H7 (cell line): ENCODE measurements around the gene CACNA1B. TPM values are rescaled to one million over a fixed set of nuclear protein-coding genes. Genes with fewer than 3 reads are reported as not detected.
A peak's percentile ranks its signal among the peaks of the same experiment; 100 is the strongest.
"Not testable (repeated sequence)": the region's sequence is repeated elsewhere in the genome, so short reads cannot be mapped to it uniquely, and the experiment has no call there.

Experiments used
- DNase-seq: peaks from one replicate; pipeline ENCODE4 v3.0.0; 2012
- H3K27me3 ChIP-seq: 2 replicates; pipeline ENCODE4 v1.6.0; 2011; ENCODE audit warnings: mild to moderate bottlenecking, low read length; ENCODE audit not compliant: control insufficient read depth, insufficient read depth
- H3K36me3 ChIP-seq: replicated peaks from 2 replicates; pipeline ENCODE4 v1.5.1; 2011; ENCODE audit warnings: low read length; ENCODE audit not compliant: control insufficient read depth, insufficient read depth
- H3K4me3 ChIP-seq: 2 replicates; pipeline ENCODE4 v1.5.1; 2011; ENCODE audit warnings: low read depth, mild to moderate bottlenecking, control low read depth, low read length, moderate library complexity; ENCODE audit not compliant: insufficient read depth
- total RNA-seq: library from RNA; depleted of rRNA; stranded (reverse); fragments of >200 nt; shearing (Covaris generic); gene quantifications from 2 replicates; pipeline ENCODE4 v1.2.3, GENCODE V29; 2014

CACNA1B gene
- total RNA-seq, 1 experiment from 2014 or later = 1.4 TPM

GRCh38 chr9:137876781-137877386 is 698 bp upstream of the CACNA1B start:
- Histone ChIP-seq H3K36me3 (no peaks in the 10 kb centered on the region; the same call in 1 of the 2 replicates), H3K27me3 (peaks cover 11% of the 10 kb centered on the region), H3K4me3 (peak overlapping the region; percentile 28; the same call in 1 of the 2 replicates)
- DNase-seq = no peak

- DNase-seq = peak; percentile 97
- peak overlapping the region; percentile 49 for H3K4me3 ChIP-seq
Measured at GRCh38 chr9:137878146-137878941, 762 bp downstream of the CACNA1B start.

GRCh38 chr9:137879052-137879451 is 1.5 kb downstream of the CACNA1B start:
- no peak overlapping the region for H3K4me3 ChIP-seq

More at GRCh38 chr9:137878146-137878941, 762 bp downstream of the CACNA1B start:
- no peaks in the 10 kb centered on the region; the same call in 1 of the 2 replicates for H3K36me3 ChIP-seq
- peaks cover 11% of the 10 kb centered on the region for H3K27me3 ChIP-seq

GRCh38 chr9:137879566-137880150 is 2.1 kb downstream of the CACNA1B start:
- no peaks in the 10 kb centered on the region; the same call in 1 of the 2 replicates for H3K36me3 ChIP-seq
- no peak for DNase-seq
- no peak overlapping the region for H3K4me3 ChIP-seq
- H3K27me3 ChIP-seq = peaks cover 11% of the 10 kb centered on the region

More at GRCh38 chr9:137879052-137879451, 1.5 kb downstream of the CACNA1B start:
- Histone ChIP-seq H3K36me3 (no peaks in the 10 kb centered on the region; the same call in 1 of the 2 replicates), H3K27me3 (peaks cover 11% of the 10 kb centered on the region)
- DNase-seq = peak; percentile 37

- peaks cover 10% of the 10 kb centered on the region for H3K27me3 ChIP-seq
Measured at GRCh38 chr9:137880160-137880975, 2.8 kb downstream of the CACNA1B start.

GRCh38 chr9:137880976-137881530 is 3.5 kb downstream of the CACNA1B start:
- H3K4me3 ChIP-seq = no peak overlapping the region
- peaks cover 7% of the 10 kb centered on the region; the same call in 1 of the 2 replicates for H3K27me3 ChIP-seq
- no peak for DNase-seq
- H3K36me3 ChIP-seq = no peaks in the 10 kb centered on the region; the same call in 1 of the 2 replicates

More at GRCh38 chr9:137880160-137880975, 2.8 kb downstream of the CACNA1B start:
- no peak overlapping the region for H3K4me3 ChIP-seq
- DNase-seq = peak; percentile 31
- no peaks in the 10 kb centered on the region; the same call in 1 of the 2 replicates for H3K36me3 ChIP-seq

- Histone ChIP-seq H3K36me3 (no peaks in the 10 kb centered on the region; the same call in 1 of the 2 replicates), H3K4me3 (no peak overlapping the region), H3K27me3 (peaks cover 1% of the 10 kb centered on the region; the same call in 1 of the 2 replicates)
- no peak for DNase-seq
Measured at GRCh38 chr9:137881591-137882505, 4.3 kb downstream of the CACNA1B start.

GRCh38 chr9:137882506-137882821 is 4.9 kb downstream of the CACNA1B start:
- no peak for DNase-seq
- H3K27me3 ChIP-seq = no peaks in the 10 kb centered on the region
- H3K4me3 ChIP-seq = no peak overlapping the region
- H3K36me3 ChIP-seq = no peaks in the 10 kb centered on the region; the same call in 1 of the 2 replicates

GRCh38 chr9:137883977-137884376 is 6.4 kb downstream of the CACNA1B start:
- not testable (repeated sequence) for H3K36me3 ChIP-seq, DNase-seq, H3K4me3 ChIP-seq, H3K27me3 ChIP-seq

- not testable (repeated sequence) for H3K36me3 ChIP-seq, DNase-seq, H3K27me3 ChIP-seq, H3K4me3 ChIP-seq
Measured at GRCh38 chr9:137884547-137884946, 7.0 kb downstream of the CACNA1B start.

GRCh38 chr9:137885121-137885520 is 7.5 kb downstream of the CACNA1B start:
- H3K4me3 ChIP-seq, H3K36me3 ChIP-seq, H3K27me3 ChIP-seq, DNase-seq: not testable (repeated sequence)

- H3K4me3 ChIP-seq, DNase-seq, H3K27me3 ChIP-seq, H3K36me3 ChIP-seq: not testable (repeated sequence)
Measured at GRCh38 chr9:137888621-137889020, 11.0 kb downstream of the CACNA1B start.

- H3K36me3 ChIP-seq, H3K4me3 ChIP-seq, H3K27me3 ChIP-seq, DNase-seq: not testable (repeated sequence)
Measured at GRCh38 chr9:137889966-137890365, 12.4 kb downstream of the CACNA1B start.
